Ectodermal cell (in vitro differentiated cells): Measurements from ENCODE around the gene SIGLEC6.

ENCODE experiments used
- H3K27ac ChIP-seq: 2 replicates; pipeline ENCODE4 v1.7.0; 2013; ENCODE audit warnings: mild to moderate bottlenecking, low read depth, low read length; ENCODE audit not compliant: insufficient read depth, poor library complexity, severe bottlenecking
- H3K27me3 ChIP-seq: 2 replicates; pipeline ENCODE4 v1.7.0; 2013; ENCODE audit warnings: mild to moderate bottlenecking, low read length; ENCODE audit not compliant: insufficient read depth, control insufficient read depth, poor library complexity, severe bottlenecking
- H3K36me3 ChIP-seq: one replicate; pipeline ENCODE4 v1.7.0; 2013; ENCODE audit warnings: low read length; ENCODE audit not compliant: control insufficient read depth, insufficient read depth
- H3K4me1 ChIP-seq: one replicate; pipeline ENCODE4 v1.7.0; 2013; ENCODE audit warnings: low read length; ENCODE audit not compliant: control insufficient read depth, insufficient read depth
- H3K4me3 ChIP-seq: 2 replicates; pipeline ENCODE4 v1.7.0; 2013; ENCODE audit warnings: low read depth, low read length, control low read depth; ENCODE audit not compliant: insufficient read depth
- H3K9me3 ChIP-seq: 2 replicates; pipeline ENCODE4 v1.7.0; 2013; ENCODE audit warnings: mild to moderate bottlenecking, low read length, moderate library complexity; ENCODE audit not compliant: control insufficient read depth
- WGBS, 2 experiments: methylation state at CpG; one replicate each; pipeline ENCODE4 v1.1.7; 2013; ENCODE audit warnings: missing lambda C conversion rate in 2 of 2; 5-methylcytosine and 5-hydroxymethylcytosine counted together

Gene SIGLEC6

GRCh38 chr19:51467864-51468544 is 63.5 kb downstream of the SIGLEC6 start:
- no peaks in the 10 kb centered on the region for H3K36me3 ChIP-seq
- H3K9me3 ChIP-seq, result no peaks in the 10 kb centered on the region
- no peak overlapping the region for H3K27ac ChIP-seq
- peaks cover 48% of the 10 kb centered on the region for H3K27me3 ChIP-seq
- no peaks in the 10 kb centered on the region for H3K4me1 ChIP-seq
- H3K4me3 ChIP-seq, result no peak overlapping the region
- 75% methylated on average over 4 of the region's 4 CpGs for WGBS, 2 experiments
